Heart left ventricle (tissue), 16 donors: ENCODE measurements around the gene NXPH4. TPM values are rescaled to one million over a fixed set of nuclear protein-coding genes. Genes with fewer than 3 reads are reported as not detected.

Experiments used
- ATAC-seq, 4 donors: fragments of 200-7000 bp; cut with Tn5 transposase; one replicate each; pipeline ENCODE4 v1.9.1; 2020 to 2022; ENCODE audit warnings: moderate library complexity in 4 of 4, mild to moderate bottlenecking in 3 of 4, moderate number of reproducible peaks in 1 of 4
- DNase-seq, 5 donors: peaks; one replicate each; pipeline ENCODE4 v3.0.0-alpha.2; 2020
- H3K27ac ChIP-seq, 12 donors: fragments of 200-600 bp; sonication (generic) in 4 of 12; one replicate each; pipeline versions ENCODE4 v1.5.0 to v1.8.0; 2016 to 2022; ENCODE audit warnings: mild to moderate bottlenecking in 2 of 12
- H3K27me3 ChIP-seq, 9 donors: fragments of 200-600 bp; sonication (generic) in 2 of 9; one replicate each; pipeline versions ENCODE4 v1.5.1 to v1.8.0; 2016 to 2022; ENCODE audit warnings: mild to moderate bottlenecking in 3 of 9
- H3K36me3 ChIP-seq, 9 donors: fragments of 200-600 bp; sonication (generic) in 2 of 9; one replicate each; pipeline versions ENCODE4 v1.5.0 to v1.8.0; 2018 to 2022; ENCODE audit warnings: mild to moderate bottlenecking in 2 of 9
- H3K4me1 ChIP-seq, 12 donors: fragments of 200-600 bp; sonication (generic) in 4 of 12; one replicate each; pipeline versions ENCODE4 v1.5.0 to v1.8.0; 2016 to 2022; ENCODE audit warnings: mild to moderate bottlenecking in 3 of 12
- H3K4me3 ChIP-seq, 12 donors: fragments of 200-600 bp; sonication (generic) in 4 of 12; one replicate each; pipeline versions ENCODE4 v1.5.0 to v1.8.0; 2017 to 2022; ENCODE audit warnings: mild to moderate bottlenecking in 9 of 12, moderate library complexity in 4 of 12
- H3K9me3 ChIP-seq, 12 donors: fragments of 200-600 bp; sonication (generic) in 4 of 12; one replicate each; pipeline versions ENCODE4 v1.5.0 to v1.8.0; 2016 to 2022; ENCODE audit warnings: mild to moderate bottlenecking in 1 of 12
- POLR2A ChIP-seq, 2 donors: fragments of 450-650 bp; IDR thresholded peaks; one replicate each; pipeline ENCODE4 v1.6.1; 2017; ENCODE audit warnings: antibody characterized with exemption in 2 of 2, mild to moderate bottlenecking in 2 of 2, moderate library complexity in 2 of 2
- WGBS, 4 donors: extraction: QIAGEN DNeasy Blood & Tissue Kit in 2 of 4; methylation state at CpG; one replicate each; pipeline versions ENCODE4 v1.1.5 to v1.1.7; 2013 to 2018; 5-methylcytosine and 5-hydroxymethylcytosine counted together
- intact Hi-C, 10 donors: fragments of 100-400 bp; cut with DNase I; formaldehyde crosslinking; loops; one replicate each; pipeline versions ENCODE4 v1.11.1 to v1.14.2; 2022
- polyA plus RNA-seq, 2 donors: library from polyadenylated mRNA; stranded (reverse); fragments of 200-250 nt; gene quantifications; one replicate each; pipeline ENCODE4 v1.2.3, GENCODE V29; 2013
- total RNA-seq, 9 donors: library from RNA; depleted of rRNA in 2 of 9; stranded (reverse); fragments of >200 nt in 2 of 9; fragmentation: NEBNext Ultra II Directional in 3 of 9; extraction: Animal tissue kit (Norgen Biotek cat#: 25700) in 3 of 9; gene quantifications; one replicate each; pipeline versions ENCODE4 v1.1.0 to v1.2.4, GENCODE V29; 2016 to 2023
- TF ChIP-seq, protein P1 (sequence below), 12 donors: fragments of 200-600 bp; sonication (generic) in 4 of 12; IDR thresholded peaks; one replicate each; pipeline versions ENCODE4 v1.5.0 to v1.8.0; 2018 to 2022; ENCODE audit warnings: antibody characterized with exemption in 12 of 12, mild to moderate bottlenecking in 5 of 12
- donor health status: ischemic (EF 13 %, LVEDD 7.1; RV severe dilation, severe dysfunction).
- donor health status: healthy with polysubstance abuse.
- donor health status: DM: no; HTN: yes; CAD: no.
- donor health status: DM: no; HTN: no; CAD: no.
- donor health status: ischemic (EF 25% LVEDD 6.9; RV normal size, moderate dysfunction).
- donor health status: ischemic (EF 25% LVEDD 5.7; RV mildly dilated, moderate dysfunction).
- donor health status: healthy.
- donor health status: DM: yes; HTN: yes; CAD: no.
- donor health status: ischemic (EF 35%, LVEDD 5.7; RV mildly dilated, moderate dysfunction).
- donor health status: nonischemic (EF 11% LVEDD 7.7; RV severe dilation, severe dysfunction).
- donor health status: DM: yes; HTN: yes; CAD: no.
- donor health status: PGD.
- donor health status: ischemic (EF 29% LVEDD 5.4; RV normal size, mild dysfunction).
- donor health status: nonischemic (EF 23%, LVEDD 6.1; RV moderate dilation, normal function).

Gene NXPH4
- total and polyA plus RNA-seq, 11 donors, result 1.3 to 8.0 (median 3.0) TPM

DNA sequence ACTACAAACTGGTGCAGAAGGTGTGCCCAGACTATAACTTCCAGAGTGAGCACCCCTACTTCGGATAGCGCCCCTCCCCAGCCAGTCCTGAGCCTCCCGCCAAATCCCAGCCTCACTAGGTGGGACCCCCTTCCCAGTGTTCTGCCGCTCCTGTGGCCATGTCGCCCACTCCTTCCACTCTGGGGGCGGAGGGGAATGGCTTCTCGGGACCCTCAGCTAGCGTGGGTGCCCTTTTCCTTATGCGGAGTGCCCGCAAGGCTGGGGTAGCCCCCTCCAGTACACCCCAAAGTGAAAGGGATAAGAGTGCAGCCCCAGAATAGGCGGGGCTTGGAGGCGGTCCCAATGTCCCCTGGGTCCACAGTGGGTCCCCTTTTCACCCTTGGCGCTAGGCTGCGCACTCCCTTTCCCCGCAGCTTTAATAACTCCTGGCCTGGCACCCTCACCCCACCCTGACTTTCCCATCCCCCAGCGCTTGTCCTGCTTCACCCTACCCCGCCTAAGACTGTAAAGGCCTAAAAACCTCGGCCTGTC is 9.2 kb downstream of the NXPH4 start:
- no peak for ATAC-seq
- Histone ChIP-seq H3K4me1 (peaks cover 0 to 48% (median 18%) of the 10 kb centered on the region in 12 donors), H3K27me3 (peaks cover 27 to 67% (median 61%) of the 10 kb centered on the region in 9 donors), H3K27ac (no peak overlapping the region), H3K9me3 (no peaks in the 10 kb centered on the region), H3K36me3 (peaks cover 0 to under 1% (median 0%) of the 10 kb centered on the region in 9 donors), H3K4me3 (no peak overlapping the region)
- intact Hi-C loops, result no loop called here
- TF ChIP-seq POLR2A (IDR thresholded peaks at IDR 0.05), result no peak
- TF ChIP-seq, protein P1, sequence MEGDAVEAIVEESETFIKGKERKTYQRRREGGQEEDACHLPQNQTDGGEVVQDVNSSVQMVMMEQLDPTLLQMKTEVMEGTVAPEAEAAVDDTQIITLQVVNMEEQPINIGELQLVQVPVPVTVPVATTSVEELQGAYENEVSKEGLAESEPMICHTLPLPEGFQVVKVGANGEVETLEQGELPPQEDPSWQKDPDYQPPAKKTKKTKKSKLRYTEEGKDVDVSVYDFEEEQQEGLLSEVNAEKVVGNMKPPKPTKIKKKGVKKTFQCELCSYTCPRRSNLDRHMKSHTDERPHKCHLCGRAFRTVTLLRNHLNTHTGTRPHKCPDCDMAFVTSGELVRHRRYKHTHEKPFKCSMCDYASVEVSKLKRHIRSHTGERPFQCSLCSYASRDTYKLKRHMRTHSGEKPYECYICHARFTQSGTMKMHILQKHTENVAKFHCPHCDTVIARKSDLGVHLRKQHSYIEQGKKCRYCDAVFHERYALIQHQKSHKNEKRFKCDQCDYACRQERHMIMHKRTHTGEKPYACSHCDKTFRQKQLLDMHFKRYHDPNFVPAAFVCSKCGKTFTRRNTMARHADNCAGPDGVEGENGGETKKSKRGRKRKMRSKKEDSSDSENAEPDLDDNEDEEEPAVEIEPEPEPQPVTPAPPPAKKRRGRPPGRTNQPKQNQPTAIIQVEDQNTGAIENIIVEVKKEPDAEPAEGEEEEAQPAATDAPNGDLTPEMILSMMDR (IDR thresholded peaks at IDR 0.05), result no peak
- 40 to 60% (median 46%) methylated on average over 15 to 18 of the region's 18 CpGs for WGBS, 4 donors
- DNase-seq, result peak in 1 of 5 donors; percentile 38

DNA sequence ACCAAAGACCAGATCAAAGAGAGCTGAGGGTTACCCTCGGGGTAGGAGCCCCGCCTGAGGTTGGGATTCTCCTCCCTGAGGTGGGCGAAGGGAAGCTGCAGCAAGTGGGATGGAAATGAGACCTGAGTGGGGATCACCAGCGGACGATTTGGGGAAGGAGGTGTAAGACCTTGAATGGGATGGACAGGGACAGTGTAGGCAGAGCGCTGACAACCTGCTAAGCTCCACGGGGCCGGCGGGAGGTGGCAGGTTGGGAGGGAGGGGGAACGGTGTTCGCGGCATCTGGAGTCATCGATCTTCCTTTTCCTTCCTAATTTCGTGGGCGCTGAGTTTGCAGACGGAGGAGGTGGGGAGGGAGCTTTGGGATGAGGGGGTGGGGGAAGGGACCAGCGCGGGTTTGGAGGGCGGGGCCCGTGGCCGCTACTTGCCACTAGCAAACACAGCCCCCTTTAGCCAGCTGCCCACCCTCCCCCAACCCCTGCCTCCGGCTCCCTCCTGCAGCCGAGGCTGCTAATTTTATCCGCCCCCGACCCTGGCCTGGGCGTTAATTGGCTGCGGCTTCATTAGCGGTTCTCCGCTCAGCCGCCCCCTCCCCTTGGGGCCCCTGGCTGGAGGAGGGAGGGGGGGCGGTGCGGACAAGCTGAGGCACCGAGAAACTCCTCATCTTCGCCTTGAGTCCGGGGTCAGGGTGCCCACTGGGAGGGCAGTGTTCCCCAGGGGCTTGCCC is 10.2 kb downstream of the NXPH4 start:
- H3K9me3 ChIP-seq, result no peaks in the 10 kb centered on the region
- H3K27ac ChIP-seq, result no peak overlapping the region
- 9 to 32% (median 15%) methylated on average over 14 to 35 of the region's 35 CpGs for WGBS, 4 donors
- H3K36me3 ChIP-seq, result peaks cover 0 to 10% (median 3%) of the 10 kb centered on the region in 9 donors
- intact Hi-C loops, result no loop called here
- H3K4me3 ChIP-seq, result peak overlapping the region in 6 of 12 donors; percentile 13 to 32 (median 23)
- peaks cover 0 to 57% (median 20%) of the 10 kb centered on the region in 12 donors for H3K4me1 ChIP-seq
- H3K27me3 ChIP-seq, result peaks cover 27 to 59% (median 53%) of the 10 kb centered on the region in 9 donors
- ATAC-seq (no peak), DNase-seq (peak in 1 of 5 donors; percentile 51)
- TF ChIP-seq, protein P1 (IDR thresholded peaks at IDR 0.05), result no peak
- TF ChIP-seq POLR2A (IDR thresholded peaks at IDR 0.05), result no peak

DNA sequence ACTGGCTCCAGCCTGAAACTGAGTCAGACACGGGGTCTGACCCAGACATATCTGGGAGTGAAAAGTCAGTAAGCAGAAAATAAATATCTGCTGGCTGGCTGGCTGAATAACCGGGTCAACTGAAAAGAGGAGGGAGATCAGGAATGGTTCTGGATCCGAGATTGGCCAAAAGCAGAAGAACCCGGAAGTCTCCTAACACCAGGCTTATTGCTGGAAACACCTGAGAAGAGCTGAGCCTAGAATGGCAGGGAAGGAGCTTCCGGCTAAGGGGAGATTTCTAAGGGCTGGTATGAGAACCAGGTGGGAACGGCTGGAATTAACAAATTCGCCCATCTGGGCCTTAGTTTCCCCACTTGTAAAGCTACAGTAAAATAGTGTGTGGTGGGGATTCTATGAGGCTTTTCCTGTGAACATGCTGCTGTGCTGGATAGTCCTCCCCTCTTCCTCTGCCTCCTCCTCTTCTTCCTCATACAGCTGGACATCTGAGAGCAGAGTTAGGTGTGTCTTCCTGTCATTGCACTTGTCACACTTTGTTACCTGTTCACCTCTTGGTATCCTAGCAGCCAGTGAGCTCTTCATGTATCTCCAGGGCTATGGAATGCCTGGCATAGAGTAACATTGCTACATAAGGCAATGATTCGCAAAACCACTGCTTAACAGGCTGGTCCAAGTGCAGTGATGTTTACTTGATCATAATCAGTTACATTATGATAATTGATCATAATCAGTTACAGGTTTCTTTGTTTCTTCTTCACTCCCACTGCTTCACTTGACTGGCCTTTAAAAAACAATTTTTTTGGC is 10.9 kb downstream of the NXPH4 start:
- no peak for DNase-seq
- peaks cover 0 to 57% (median 20%) of the 10 kb centered on the region in 12 donors for H3K4me1 ChIP-seq

More for the DNA sequence above, 10.9 kb downstream of the NXPH4 start:
- H3K4me3 ChIP-seq, result peak overlapping the region in 4 of 12 donors; percentile 13 to 32 (median 22)
- H3K27ac ChIP-seq, result no peak overlapping the region
- peaks cover 0 to 18% (median 10%) of the 10 kb centered on the region in 9 donors for H3K36me3 ChIP-seq
- no peak for ATAC-seq
- 49 to 64% (median 53%) methylated on average over 7 to 8 of the region's 8 CpGs for WGBS, 4 donors
- TF ChIP-seq, protein P1 (IDR thresholded peaks at IDR 0.05), result no peak
- no peak for TF ChIP-seq POLR2A (IDR thresholded peaks at IDR 0.05)
- H3K9me3 ChIP-seq, result no peaks in the 10 kb centered on the region
- peaks cover 26 to 51% (median 47%) of the 10 kb centered on the region in 9 donors for H3K27me3 ChIP-seq
- intact Hi-C loops, result no loop called here
